ENCODE measurements around the gene SOX6.

The SOX6 gene

DNA sequence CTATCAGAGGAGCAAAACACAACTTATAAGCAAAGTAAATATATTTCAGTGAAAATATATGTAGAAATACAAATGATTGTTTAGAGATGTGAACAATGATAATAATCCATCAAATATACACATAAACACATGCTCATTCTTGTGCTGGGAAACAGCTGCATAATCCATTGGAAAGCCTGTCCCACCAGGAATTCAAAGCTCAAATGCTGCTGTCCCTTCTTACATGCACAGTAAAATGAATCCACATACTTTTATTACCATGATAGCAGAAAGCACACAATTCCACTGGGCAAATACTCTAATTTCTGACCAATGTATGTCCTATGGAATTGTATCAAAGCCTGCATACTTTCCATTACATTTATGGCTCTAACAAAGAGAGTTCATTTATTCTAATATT lies 44.5 kb downstream of the SOX6 start:
- H3K9ac ChIP-seq (ENCODE audit: low read length) = no peak overlapping the region
- no peaks in the 10 kb centered on the region for H3K36me3 ChIP-seq (replicated peaks; ENCODE audit: insufficient read depth, low read length)
- no peaks in the 10 kb centered on the region for H3K9me2 ChIP-seq (replicated peaks; ENCODE audit: insufficient read depth, low read length)
- no peak for DNase-seq
- no peaks in the 10 kb centered on the region for H4K20me1 ChIP-seq (ENCODE audit: insufficient read depth, low read length)
- no peaks in the 10 kb centered on the region for H3K4me1 ChIP-seq (ENCODE audit: low read length)
- no peak overlapping the region for H2AFZ ChIP-seq (ENCODE audit: low read length)
- no peaks in the 10 kb centered on the region for H3K27me3 ChIP-seq (replicated peaks; ENCODE audit: insufficient read depth, low read length)
- no peak overlapping the region for H3K4me2 ChIP-seq (ENCODE audit: low read depth, low read length)
- H3K27ac ChIP-seq (ENCODE audit: low read length) = no peak overlapping the region
- TF ChIP-seq EZH2phosphoT487 (IDR thresholded peaks at IDR 0.05; ENCODE audit: low read length) (no peak), EZH2 (optimal IDR thresholded peaks at IDR 0.05; ENCODE audit: low read depth, low read length) (no peak)
- TF ChIP-seq, protein P1, sequence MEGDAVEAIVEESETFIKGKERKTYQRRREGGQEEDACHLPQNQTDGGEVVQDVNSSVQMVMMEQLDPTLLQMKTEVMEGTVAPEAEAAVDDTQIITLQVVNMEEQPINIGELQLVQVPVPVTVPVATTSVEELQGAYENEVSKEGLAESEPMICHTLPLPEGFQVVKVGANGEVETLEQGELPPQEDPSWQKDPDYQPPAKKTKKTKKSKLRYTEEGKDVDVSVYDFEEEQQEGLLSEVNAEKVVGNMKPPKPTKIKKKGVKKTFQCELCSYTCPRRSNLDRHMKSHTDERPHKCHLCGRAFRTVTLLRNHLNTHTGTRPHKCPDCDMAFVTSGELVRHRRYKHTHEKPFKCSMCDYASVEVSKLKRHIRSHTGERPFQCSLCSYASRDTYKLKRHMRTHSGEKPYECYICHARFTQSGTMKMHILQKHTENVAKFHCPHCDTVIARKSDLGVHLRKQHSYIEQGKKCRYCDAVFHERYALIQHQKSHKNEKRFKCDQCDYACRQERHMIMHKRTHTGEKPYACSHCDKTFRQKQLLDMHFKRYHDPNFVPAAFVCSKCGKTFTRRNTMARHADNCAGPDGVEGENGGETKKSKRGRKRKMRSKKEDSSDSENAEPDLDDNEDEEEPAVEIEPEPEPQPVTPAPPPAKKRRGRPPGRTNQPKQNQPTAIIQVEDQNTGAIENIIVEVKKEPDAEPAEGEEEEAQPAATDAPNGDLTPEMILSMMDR (IDR thresholded peaks at IDR 0.05; ENCODE audit: low read length) = no peak
- no peaks in the 10 kb centered on the region for H3F3A ChIP-seq (ENCODE audit: insufficient read depth, low read length)
- H3K4me3 ChIP-seq (ENCODE audit: low read length) = no peak overlapping the region
- H3K9me3 ChIP-seq (replicated peaks; ENCODE audit: insufficient read depth, low read length) = no peaks in the 10 kb centered on the region
- H3K79me2 ChIP-seq (ENCODE audit: low read length) = no peaks in the 10 kb centered on the region

DNA sequence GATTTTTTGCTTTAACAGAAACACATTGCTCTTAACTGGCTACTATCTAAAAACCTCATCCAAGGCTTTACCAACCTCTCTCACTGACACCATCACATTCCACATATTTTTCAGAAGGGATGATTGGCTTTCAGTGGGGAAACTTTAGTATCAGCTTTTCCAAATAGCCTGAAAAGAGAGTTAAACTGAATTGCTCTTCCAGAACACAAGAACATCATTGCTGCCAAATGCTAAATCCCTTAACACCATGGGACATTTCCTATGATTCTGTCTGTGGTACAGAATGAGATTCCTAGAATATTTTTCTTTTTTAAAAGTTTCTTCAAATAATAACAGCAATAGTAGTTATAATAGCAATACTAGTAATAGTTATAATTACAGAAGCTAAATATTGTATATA lies 45.4 kb downstream of the SOX6 start:
- H3K9me2 ChIP-seq (replicated peaks; ENCODE audit: insufficient read depth, low read length) = no peaks in the 10 kb centered on the region
- no peaks in the 10 kb centered on the region for H3K79me2 ChIP-seq (ENCODE audit: low read length)
- no peak overlapping the region for H3K9ac ChIP-seq (ENCODE audit: low read length)
- TF ChIP-seq, protein P1 (IDR thresholded peaks at IDR 0.05; ENCODE audit: low read length) = no peak
- no peak for TF ChIP-seq EZH2 (optimal IDR thresholded peaks at IDR 0.05; ENCODE audit: low read depth, low read length)
- no peak for TF ChIP-seq EZH2phosphoT487 (IDR thresholded peaks at IDR 0.05; ENCODE audit: low read length)
- H4K20me1 ChIP-seq (ENCODE audit: insufficient read depth, low read length) = no peaks in the 10 kb centered on the region
- H3K4me2 ChIP-seq (ENCODE audit: low read depth, low read length) = no peak overlapping the region
- no peak overlapping the region for H3K4me3 ChIP-seq (ENCODE audit: low read length)
- H3F3A ChIP-seq (ENCODE audit: insufficient read depth, low read length) = no peaks in the 10 kb centered on the region
- no peak overlapping the region for H3K27ac ChIP-seq (ENCODE audit: low read length)
- no peaks in the 10 kb centered on the region for H3K4me1 ChIP-seq (ENCODE audit: low read length)
- DNase-seq = no peak
- no peaks in the 10 kb centered on the region for H3K36me3 ChIP-seq (replicated peaks; ENCODE audit: insufficient read depth, low read length)
- H2AFZ ChIP-seq (ENCODE audit: low read length) = no peak overlapping the region
- H3K27me3 ChIP-seq (replicated peaks; ENCODE audit: insufficient read depth, low read length) = no peaks in the 10 kb centered on the region
- no peaks in the 10 kb centered on the region for H3K9me3 ChIP-seq (replicated peaks; ENCODE audit: insufficient read depth, low read length)

DNA sequence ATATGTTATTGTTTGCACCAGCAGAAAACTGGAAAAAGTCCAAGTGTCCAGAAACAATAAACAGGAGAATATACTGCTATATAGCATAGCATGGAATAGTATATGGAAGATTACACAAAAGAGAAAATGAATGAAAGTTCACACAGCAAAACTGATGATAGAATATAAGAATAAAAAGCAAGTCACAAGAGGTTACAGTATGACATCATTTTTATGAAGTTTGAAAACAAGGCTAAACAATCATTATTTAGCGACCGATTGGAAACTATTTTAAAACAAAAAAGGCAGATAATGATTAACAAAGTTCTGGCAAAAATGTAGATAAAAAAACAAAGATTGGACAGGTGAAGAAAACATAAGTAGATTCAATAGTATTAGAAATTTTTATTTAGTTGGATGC lies 47.1 kb downstream of the SOX6 start:
- no peaks in the 10 kb centered on the region for H4K20me1 ChIP-seq (ENCODE audit: insufficient read depth, low read length)
- TF ChIP-seq, protein P1 (IDR thresholded peaks at IDR 0.05; ENCODE audit: low read length) = no peak
- TF ChIP-seq EZH2phosphoT487 (IDR thresholded peaks at IDR 0.05; ENCODE audit: low read length) (no peak), EZH2 (optimal IDR thresholded peaks at IDR 0.05; ENCODE audit: low read depth, low read length) (no peak)
- no peaks in the 10 kb centered on the region for H3K36me3 ChIP-seq (replicated peaks; ENCODE audit: insufficient read depth, low read length)
- H3K9ac ChIP-seq (ENCODE audit: low read length) = no peak overlapping the region
- DNase-seq = no peak
- H3K9me2 ChIP-seq (replicated peaks; ENCODE audit: insufficient read depth, low read length) = no peaks in the 10 kb centered on the region
- H3K27me3 ChIP-seq (replicated peaks; ENCODE audit: insufficient read depth, low read length) = no peaks in the 10 kb centered on the region
- no peak overlapping the region for H2AFZ ChIP-seq (ENCODE audit: low read length)
- no peak overlapping the region for H3K4me2 ChIP-seq (ENCODE audit: low read depth, low read length)
- no peaks in the 10 kb centered on the region for H3F3A ChIP-seq (ENCODE audit: insufficient read depth, low read length)
- no peak overlapping the region for H3K27ac ChIP-seq (ENCODE audit: low read length)
- no peaks in the 10 kb centered on the region for H3K79me2 ChIP-seq (ENCODE audit: low read length)
- no peaks in the 10 kb centered on the region for H3K4me1 ChIP-seq (ENCODE audit: low read length)
- no peaks in the 10 kb centered on the region for H3K9me3 ChIP-seq (replicated peaks; ENCODE audit: insufficient read depth, low read length)
- no peak overlapping the region for H3K4me3 ChIP-seq (ENCODE audit: low read length)

All from MM.1S (cell line).